Ishikawa (cell line): ENCODE data around the gene AKAP14.

Experiments used
- CEBPB ChIP-seq: IDR thresholded peaks from 2 replicates; pipeline ENCODE4 v1.6.1; 2012
- CREB1 ChIP-seq: IDR thresholded peaks from 2 replicates; pipeline ENCODE4 v1.6.1; 2012; ENCODE audit warnings: low read depth
- EGR1 ChIP-seq: IDR thresholded peaks from 2 replicates; pipeline ENCODE4 v1.6.1; 2012
- EP300 ChIP-seq: IDR thresholded peaks from 2 replicates; pipeline ENCODE4 v1.6.1; 2012; ENCODE audit warnings: borderline replicate concordance
- FOXM1 ChIP-seq: IDR thresholded peaks from 2 replicates; pipeline ENCODE4 v1.6.1; 2012; ENCODE audit warnings: low read depth, borderline replicate concordance
- NFIC ChIP-seq: IDR thresholded peaks from 2 replicates; pipeline ENCODE4 v1.6.1; 2012
- RAD21 ChIP-seq: IDR thresholded peaks from 2 replicates; pipeline ENCODE4 v1.6.1; 2012; ENCODE audit warnings: low read depth
- TAF1 ChIP-seq: IDR thresholded peaks from 2 replicates; pipeline ENCODE4 v1.6.1; 2012; ENCODE audit warnings: low read depth, mild to moderate bottlenecking
- TCF12 ChIP-seq: IDR thresholded peaks from 2 replicates; pipeline ENCODE4 v1.6.1; 2012; ENCODE audit warnings: low read depth
- TEAD4 ChIP-seq: IDR thresholded peaks from 2 replicates; pipeline ENCODE4 v1.6.1; 2012
- USF1 ChIP-seq: IDR thresholded peaks from 2 replicates; pipeline ENCODE4 v1.6.1; 2012
- YY1 ChIP-seq: IDR thresholded peaks from 2 replicates; pipeline ENCODE4 v1.6.1; 2012; ENCODE audit warnings: low read depth
- ZBTB7A ChIP-seq: IDR thresholded peaks from 2 replicates; pipeline ENCODE4 v1.6.1; 2012; ENCODE audit warnings: low read depth
- TF ChIP-seq, protein P1 (sequence below): IDR thresholded peaks from 2 replicates; pipeline ENCODE4 v1.6.1; 2012; ENCODE audit warnings: low read depth, mild to moderate bottlenecking
- TF ChIP-seq, protein P2 (sequence below): IDR thresholded peaks from 2 replicates; pipeline ENCODE4 v1.6.1; 2012

Gene AKAP14

DNA sequence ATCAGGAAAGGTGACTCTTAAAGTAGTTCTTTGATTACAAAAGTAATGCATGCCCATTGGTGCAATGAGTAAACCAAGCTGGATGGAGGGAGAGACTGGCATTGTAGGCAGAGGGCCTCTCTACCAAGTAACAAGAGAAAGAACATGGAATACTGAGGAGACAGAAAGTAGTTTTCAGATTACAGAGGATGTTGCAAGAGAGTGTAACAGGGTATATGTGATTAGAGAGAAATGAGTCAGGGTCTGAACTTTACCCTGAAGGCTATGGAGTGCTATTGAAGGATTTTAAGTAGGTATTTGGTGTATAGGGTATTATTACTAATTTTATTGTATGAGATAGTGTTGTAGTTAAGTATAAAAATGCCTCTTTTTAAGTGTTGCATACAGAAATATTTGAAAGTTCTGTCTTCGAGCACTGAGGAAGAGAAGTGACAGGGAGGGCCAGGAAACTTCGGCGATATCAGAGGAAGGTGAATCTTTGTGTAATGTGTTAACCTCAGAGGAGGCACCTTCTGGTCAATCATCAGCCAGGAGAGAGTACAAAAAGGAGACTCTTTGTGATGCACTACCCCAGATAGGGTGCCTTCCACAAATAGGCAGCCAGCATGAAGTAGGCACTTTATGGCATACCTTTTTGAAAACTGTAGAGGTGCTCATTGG lies 39.7 kb downstream of the AKAP14 start:
- TF ChIP-seq USF1 (no peak), YY1 (no peak)
- TF ChIP-seq, protein P1, sequence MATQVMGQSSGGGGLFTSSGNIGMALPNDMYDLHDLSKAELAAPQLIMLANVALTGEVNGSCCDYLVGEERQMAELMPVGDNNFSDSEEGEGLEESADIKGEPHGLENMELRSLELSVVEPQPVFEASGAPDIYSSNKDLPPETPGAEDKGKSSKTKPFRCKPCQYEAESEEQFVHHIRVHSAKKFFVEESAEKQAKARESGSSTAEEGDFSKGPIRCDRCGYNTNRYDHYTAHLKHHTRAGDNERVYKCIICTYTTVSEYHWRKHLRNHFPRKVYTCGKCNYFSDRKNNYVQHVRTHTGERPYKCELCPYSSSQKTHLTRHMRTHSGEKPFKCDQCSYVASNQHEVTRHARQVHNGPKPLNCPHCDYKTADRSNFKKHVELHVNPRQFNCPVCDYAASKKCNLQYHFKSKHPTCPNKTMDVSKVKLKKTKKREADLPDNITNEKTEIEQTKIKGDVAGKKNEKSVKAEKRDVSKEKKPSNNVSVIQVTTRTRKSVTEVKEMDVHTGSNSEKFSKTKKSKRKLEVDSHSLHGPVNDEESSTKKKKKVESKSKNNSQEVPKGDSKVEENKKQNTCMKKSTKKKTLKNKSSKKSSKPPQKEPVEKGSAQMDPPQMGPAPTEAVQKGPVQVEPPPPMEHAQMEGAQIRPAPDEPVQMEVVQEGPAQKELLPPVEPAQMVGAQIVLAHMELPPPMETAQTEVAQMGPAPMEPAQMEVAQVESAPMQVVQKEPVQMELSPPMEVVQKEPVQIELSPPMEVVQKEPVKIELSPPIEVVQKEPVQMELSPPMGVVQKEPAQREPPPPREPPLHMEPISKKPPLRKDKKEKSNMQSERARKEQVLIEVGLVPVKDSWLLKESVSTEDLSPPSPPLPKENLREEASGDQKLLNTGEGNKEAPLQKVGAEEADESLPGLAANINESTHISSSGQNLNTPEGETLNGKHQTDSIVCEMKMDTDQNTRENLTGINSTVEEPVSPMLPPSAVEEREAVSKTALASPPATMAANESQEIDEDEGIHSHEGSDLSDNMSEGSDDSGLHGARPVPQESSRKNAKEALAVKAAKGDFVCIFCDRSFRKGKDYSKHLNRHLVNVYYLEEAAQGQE: no peak

GRCh38 chrX:119941336-119941735 lies 45.6 kb downstream of the AKAP14 start:
- no peak for TF ChIP-seq EGR1
- no peak for TF ChIP-seq NFIC
- TF ChIP-seq, protein P2, sequence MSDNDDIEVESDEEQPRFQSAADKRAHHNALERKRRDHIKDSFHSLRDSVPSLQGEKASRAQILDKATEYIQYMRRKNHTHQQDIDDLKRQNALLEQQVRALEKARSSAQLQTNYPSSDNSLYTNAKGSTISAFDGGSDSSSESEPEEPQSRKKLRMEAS: no peak
- no peak for TF ChIP-seq TCF12
- no peak for TF ChIP-seq TEAD4
- no peak for TF ChIP-seq USF1
- no peak for TF ChIP-seq EP300
- TF ChIP-seq, protein P1: no peak

- TF ChIP-seq TEAD4: no peak
- TF ChIP-seq, protein P2: no peak
- no peak for TF ChIP-seq USF1
- TF ChIP-seq CEBPB: no peak
- no peak for TF ChIP-seq RAD21
- TF ChIP-seq FOXM1: no peak
- TF ChIP-seq EGR1: no peak
- no peak for TF ChIP-seq CREB1
- no peak for TF ChIP-seq ZBTB7A
- TF ChIP-seq, protein P1: no peak
Measured at GRCh38 chrX:119942173-119942819, 46.6 kb downstream of the AKAP14 start.

- TF ChIP-seq RAD21: no peak
- no peak for TF ChIP-seq CEBPB
- TF ChIP-seq YY1: no peak
- TF ChIP-seq EGR1: no peak
- TF ChIP-seq TAF1: no peak
- no peak for TF ChIP-seq NFIC
- no peak for TF ChIP-seq USF1
- TF ChIP-seq, protein P2: no peak
- no peak for TF ChIP-seq TCF12
- TF ChIP-seq ZBTB7A: no peak
Measured at GRCh38 chrX:119942831-119943184, 47.1 kb downstream of the AKAP14 start.
